Epithelial cell of esophagus (primary cell): Measurements from ENCODE around the gene SH3PXD2A.

Experiments used
- DNase-seq: peaks from one replicate; pipeline ENCODE4 v3.0.0; 2010; ENCODE audit warnings: low read depth
- H3K4me3 ChIP-seq: 2 replicates; pipeline ENCODE4 v1.5.1; 2011; ENCODE audit warnings: mild to moderate bottlenecking, low read length, control low read depth
- TF ChIP-seq, protein P1 (sequence below): IDR thresholded peaks from 2 replicates; pipeline ENCODE4 v1.5.1; 2011; ENCODE audit warnings: low read depth, mild to moderate bottlenecking, low read length, control low read depth, inconsistent platforms; ENCODE audit not compliant: insufficient read depth; ENCODE audit errors: missing control alignments

Gene SH3PXD2A

GRCh38 chr10:103582331-103583123 is 272.8 kb downstream of the SH3PXD2A start:
- TF ChIP-seq, protein P1, sequence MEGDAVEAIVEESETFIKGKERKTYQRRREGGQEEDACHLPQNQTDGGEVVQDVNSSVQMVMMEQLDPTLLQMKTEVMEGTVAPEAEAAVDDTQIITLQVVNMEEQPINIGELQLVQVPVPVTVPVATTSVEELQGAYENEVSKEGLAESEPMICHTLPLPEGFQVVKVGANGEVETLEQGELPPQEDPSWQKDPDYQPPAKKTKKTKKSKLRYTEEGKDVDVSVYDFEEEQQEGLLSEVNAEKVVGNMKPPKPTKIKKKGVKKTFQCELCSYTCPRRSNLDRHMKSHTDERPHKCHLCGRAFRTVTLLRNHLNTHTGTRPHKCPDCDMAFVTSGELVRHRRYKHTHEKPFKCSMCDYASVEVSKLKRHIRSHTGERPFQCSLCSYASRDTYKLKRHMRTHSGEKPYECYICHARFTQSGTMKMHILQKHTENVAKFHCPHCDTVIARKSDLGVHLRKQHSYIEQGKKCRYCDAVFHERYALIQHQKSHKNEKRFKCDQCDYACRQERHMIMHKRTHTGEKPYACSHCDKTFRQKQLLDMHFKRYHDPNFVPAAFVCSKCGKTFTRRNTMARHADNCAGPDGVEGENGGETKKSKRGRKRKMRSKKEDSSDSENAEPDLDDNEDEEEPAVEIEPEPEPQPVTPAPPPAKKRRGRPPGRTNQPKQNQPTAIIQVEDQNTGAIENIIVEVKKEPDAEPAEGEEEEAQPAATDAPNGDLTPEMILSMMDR: no peak
- no peak for DNase-seq
- H3K4me3 ChIP-seq: no peak overlapping the region

DNA sequence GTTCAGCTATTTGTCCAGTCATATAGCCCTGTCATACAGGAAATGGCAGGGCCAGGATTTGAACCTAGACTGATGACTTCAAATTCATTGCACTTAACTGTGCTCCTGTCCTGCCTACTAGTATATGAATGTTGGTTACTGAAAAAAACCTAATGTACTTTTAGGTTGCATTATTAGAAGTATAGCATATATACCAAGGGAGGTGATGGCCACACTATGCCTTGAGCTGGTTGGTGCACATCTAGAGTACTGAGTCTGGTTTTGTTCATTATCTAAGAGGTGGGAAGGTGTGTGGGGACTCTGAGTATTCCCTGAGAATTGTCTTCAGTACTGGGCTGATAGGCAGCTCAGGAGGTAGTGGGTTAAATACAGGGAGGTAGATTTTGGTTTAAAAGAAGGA is 273.9 kb downstream of the SH3PXD2A start:
- no peak for DNase-seq
- H3K4me3 ChIP-seq: no peak overlapping the region
- TF ChIP-seq, protein P1: no peak

GRCh38 chr10:103580430-103580829 is 274.9 kb downstream of the SH3PXD2A start:
- no peak overlapping the region for H3K4me3 ChIP-seq
- TF ChIP-seq, protein P1: no peak
- no peak for DNase-seq

DNA sequence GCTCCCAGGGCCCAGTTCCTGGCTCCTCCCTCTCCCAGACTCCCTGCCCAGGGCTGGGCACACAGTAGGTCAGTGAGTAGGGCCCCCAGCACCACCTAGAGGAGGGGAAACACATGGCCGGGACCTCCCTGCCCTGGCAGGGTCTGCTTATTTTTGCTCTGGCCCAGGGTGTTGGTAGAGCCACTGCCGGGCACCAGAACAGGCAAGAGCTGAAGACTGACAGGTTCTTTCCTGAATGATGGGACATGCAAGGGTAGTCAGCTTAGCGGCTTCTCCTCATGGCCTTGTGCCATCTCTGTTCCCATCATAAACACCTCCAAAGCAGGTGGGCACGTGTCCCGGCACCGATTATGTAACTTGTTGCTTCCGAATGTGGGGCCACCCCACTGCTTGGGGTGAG is 275.4 kb downstream of the SH3PXD2A start:
- H3K4me3 ChIP-seq: no peak overlapping the region
- no peak for DNase-seq
- TF ChIP-seq, protein P1: no peak

DNA sequence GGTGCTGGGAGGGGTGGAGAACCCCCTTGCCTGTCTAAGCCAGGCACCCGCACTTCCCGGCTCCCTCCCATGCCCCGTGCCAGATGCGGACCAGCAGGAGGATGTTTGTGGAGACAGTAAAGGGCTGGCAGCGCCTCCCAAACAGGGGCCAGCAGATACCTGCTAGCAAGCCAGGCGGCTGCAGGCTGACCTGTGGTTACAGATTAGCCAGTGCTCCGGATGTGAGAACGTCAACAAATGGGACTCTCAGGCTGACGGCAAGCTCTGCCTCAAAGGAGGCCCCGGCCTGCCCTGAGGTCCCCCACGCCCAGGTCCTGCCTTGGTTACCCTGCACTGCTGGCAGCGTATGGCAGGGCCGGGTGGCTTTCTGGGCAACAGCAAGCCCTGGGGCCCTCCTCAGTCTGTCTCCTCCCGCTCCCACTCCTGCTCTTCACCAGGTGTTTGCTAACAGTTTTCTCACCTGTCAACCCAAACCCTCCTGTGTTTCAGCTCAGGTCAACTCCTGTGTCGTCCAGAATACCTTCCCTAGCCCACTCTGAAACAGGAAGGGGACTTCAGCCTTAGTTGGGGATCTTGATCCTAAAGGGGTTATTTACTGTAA is 276.5 kb downstream of the SH3PXD2A start:
- H3K4me3 ChIP-seq: no peak overlapping the region
- TF ChIP-seq, protein P1: no peak
- DNase-seq: no peak

DNA sequence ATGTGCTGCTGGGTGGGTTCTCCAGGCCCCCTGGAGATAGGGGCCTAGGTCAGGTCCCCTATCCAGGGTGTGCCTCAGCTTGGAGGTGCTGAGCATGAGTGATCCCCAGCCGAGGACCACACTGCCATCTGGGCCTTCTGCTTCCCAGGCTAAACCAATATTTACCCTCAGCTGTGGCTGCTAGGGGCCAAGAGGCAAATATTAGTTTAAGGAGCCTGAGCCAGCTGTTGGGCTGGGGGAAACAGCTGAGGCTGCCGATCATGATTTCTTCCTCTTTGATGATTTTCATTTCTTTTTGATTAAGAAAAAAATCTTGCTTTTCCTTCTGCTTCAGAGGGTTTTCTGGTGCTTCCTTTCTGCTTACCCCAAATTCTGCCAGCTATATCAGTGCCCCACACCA is 278.5 kb downstream of the SH3PXD2A start:
- DNase-seq: no peak
- TF ChIP-seq, protein P1: no peak

More for the DNA sequence above, 278.5 kb downstream of the SH3PXD2A start:
- H3K4me3 ChIP-seq: no peak overlapping the region
